ENCODE measurements around the gene CHD3. TPM values are rescaled to one million over a fixed set of nuclear protein-coding genes. Genes with fewer than 3 reads are reported as not detected.
"Not testable (repeated sequence)": the region's sequence is repeated elsewhere in the genome, so short reads cannot be mapped to it uniquely, and the experiment has no call there.

The CHD3 gene
- total RNA-seq, 4 donors from 2014 or later = 56.7 to 134 (median 120) TPM

DNA sequence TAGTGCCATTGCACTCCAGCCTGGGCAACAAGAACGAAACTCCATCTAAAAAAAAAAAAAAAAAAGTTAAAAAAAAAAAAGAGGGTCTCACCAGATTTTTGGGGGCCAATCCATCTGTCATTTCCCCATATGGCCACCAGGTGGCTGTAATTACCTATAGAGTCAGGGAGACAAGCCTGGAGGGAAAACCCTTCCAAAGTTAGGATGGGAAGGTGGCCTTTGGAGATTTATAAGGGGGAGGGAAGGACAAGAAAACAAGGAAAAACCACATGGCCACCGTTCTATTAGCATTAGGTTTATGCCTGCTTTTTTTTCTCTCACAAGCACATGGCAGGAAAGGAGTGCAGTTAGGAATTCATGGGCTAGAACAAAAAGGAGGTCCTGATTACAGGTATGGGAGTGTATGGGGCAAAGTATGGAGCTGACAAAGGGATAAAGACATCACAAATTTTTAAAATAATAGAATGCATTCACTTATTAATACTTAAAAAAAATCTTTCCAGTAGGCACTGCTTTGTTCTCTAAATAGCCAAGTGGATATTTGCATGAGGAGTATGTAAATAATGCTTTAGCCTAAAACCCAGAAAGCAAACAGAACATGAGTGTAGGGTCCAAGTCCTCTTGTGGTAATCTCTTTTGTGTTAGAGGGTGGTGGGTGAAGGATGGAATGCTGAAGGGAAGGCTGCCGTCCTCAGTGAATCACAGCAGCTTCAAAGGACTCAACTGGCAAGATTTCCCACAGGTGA, 25.7 kb upstream of the CHD3 start:
- Histone ChIP-seq H3K4me1 (peaks cover 0 to 27% (median 7%) of the 10 kb centered on the region in 3 donors), H3K36me3 (peaks cover 0 to 32% of the 10 kb centered on the region in 2 donors), H3K9me3 (no peaks in the 10 kb centered on the region), H3K27ac (no peak overlapping the region), H3K4me3 (no peak overlapping the region), H3K27me3 (no peaks in the 10 kb centered on the region)
- TF ChIP-seq, protein P1, sequence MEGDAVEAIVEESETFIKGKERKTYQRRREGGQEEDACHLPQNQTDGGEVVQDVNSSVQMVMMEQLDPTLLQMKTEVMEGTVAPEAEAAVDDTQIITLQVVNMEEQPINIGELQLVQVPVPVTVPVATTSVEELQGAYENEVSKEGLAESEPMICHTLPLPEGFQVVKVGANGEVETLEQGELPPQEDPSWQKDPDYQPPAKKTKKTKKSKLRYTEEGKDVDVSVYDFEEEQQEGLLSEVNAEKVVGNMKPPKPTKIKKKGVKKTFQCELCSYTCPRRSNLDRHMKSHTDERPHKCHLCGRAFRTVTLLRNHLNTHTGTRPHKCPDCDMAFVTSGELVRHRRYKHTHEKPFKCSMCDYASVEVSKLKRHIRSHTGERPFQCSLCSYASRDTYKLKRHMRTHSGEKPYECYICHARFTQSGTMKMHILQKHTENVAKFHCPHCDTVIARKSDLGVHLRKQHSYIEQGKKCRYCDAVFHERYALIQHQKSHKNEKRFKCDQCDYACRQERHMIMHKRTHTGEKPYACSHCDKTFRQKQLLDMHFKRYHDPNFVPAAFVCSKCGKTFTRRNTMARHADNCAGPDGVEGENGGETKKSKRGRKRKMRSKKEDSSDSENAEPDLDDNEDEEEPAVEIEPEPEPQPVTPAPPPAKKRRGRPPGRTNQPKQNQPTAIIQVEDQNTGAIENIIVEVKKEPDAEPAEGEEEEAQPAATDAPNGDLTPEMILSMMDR (IDR thresholded peaks at IDR 0.05) = peak in 3 of 4 experiments; percentile 84 to 90 (median 89)
- TF ChIP-seq POLR2A (IDR thresholded peaks at IDR 0.05) = no peak
- WGBS, 2 donors (ENCODE audit: low coverage in 1 of 2) = 0 to 31% methylated on average over 1 to 2 of the region's 3 CpGs
- no peak for ATAC-seq

DNA sequence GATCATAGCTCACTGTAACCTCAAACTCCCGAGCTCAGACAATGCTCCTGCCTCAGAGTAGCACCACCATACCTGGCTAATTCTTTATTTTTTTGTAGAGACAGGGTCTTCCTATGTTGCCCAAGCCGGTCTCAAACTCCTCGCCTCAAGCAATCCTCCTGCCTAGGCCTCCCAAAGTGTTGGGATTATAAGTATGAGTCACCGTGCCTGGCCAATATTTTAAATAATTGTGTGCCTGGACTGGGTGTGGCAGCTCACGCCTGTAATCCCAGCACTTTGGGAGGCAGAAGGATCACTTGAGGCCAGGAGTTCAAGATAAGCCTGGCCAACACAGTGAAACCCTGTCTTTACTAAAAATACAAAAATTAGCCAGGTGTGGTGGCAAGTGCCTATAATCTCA, 24.2 kb upstream of the CHD3 start:
- not testable (repeated sequence) for H3K9me3 ChIP-seq, H3K27ac ChIP-seq, H3K27me3 ChIP-seq, H3K4me3 ChIP-seq, ATAC-seq
- peaks cover 0 to 13% (median 0%) of the 10 kb centered on the region in 3 donors for H3K4me1 ChIP-seq
- WGBS, 2 donors (ENCODE audit: low coverage in 1 of 2) = 61 to 76% methylated on average over 2 to 4 of the region's 5 CpGs
- H3K36me3 ChIP-seq = peaks cover 0 to 29% of the 10 kb centered on the region in 2 donors

DNA sequence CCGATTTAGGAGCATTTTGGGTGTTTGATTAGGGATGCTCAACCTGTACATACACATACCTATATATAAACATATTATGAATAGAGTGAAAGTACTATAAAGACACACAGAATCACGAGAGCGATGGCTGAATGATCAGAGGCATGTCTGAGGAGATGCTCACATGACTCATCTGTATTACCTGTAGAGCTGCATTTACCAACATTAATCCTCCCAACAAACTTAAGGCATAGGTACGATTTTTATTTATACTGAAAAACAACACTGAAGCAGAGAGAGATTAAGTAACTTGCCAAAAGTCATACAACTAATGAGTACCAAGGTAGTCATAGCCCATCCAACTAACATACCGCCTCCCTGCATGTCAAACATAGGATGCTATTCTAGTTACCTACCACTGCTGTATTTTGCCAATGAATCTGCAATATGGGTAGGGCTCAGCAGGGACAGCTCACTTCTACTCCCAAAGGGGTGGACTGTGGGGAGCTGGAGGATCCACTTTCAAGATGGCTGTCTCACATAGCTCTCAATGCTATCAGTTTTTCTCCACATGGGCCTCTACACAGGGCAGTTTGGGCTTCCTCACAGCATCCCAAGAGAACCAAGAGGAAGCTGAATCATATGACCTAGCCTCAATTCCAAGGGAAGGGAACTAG, 23.5 kb upstream of the CHD3 start:
- Histone ChIP-seq H3K27me3 (no peaks in the 10 kb centered on the region), H3K4me3 (no peak overlapping the region), H3K9me3 (no peaks in the 10 kb centered on the region), H3K27ac (no peak overlapping the region), H3K4me1 (peaks cover 0 to 10% (median 0%) of the 10 kb centered on the region in 3 donors), H3K36me3 (peaks cover 0 to 22% of the 10 kb centered on the region in 2 donors)
- TF ChIP-seq POLR2AphosphoS5 (IDR thresholded peaks at IDR 0.05) (no peak), POLR2A (IDR thresholded peaks at IDR 0.05) (no peak), EP300 (IDR thresholded peaks at IDR 0.05) (no peak)
- TF ChIP-seq, protein P1 (IDR thresholded peaks at IDR 0.05) = no peak
- 87 to 92% methylated on average over 4 to 5 of the region's 5 CpGs for WGBS, 2 donors (ENCODE audit: low coverage in 1 of 2)
- ATAC-seq = no peak

DNA sequence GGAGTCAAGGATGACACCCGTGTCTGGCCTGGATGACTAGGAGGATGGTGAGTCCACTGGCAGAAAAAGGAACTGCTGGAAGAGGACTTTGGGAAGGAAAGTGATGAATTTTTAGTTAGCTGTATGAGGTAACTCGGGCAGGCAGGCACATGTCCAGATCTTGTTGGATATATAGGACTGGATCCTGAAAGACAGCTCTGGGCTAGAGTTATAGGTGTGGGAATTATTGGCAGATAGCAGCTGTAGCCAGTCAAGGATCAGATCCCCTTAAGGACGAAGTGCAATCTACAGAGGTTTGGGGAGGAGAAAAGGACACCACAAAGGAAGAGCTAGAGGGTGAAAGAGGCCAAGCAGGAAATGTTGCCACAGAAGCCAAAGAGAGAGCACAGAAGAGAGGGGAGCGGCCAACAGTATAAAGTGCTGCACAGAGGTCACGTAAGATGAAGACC, 20.7 kb upstream of the CHD3 start:
- TF ChIP-seq EP300 (IDR thresholded peaks at IDR 0.05) (no peak), POLR2AphosphoS5 (IDR thresholded peaks at IDR 0.05) (no peak), POLR2A (IDR thresholded peaks at IDR 0.05) (no peak)
- TF ChIP-seq, protein P1 (IDR thresholded peaks at IDR 0.05) = no peak
- ATAC-seq = no peak
- WGBS, 2 donors (ENCODE audit: low coverage in 1 of 2) = 69 to 71% methylated on average over 3 to 5 of the region's 5 CpGs
- Histone ChIP-seq H3K4me3 (no peak overlapping the region), H3K9me3 (no peaks in the 10 kb centered on the region), H3K27me3 (no peaks in the 10 kb centered on the region), H3K27ac (no peak overlapping the region), H3K36me3 (no peaks in the 10 kb centered on the region), H3K4me1 (peaks cover 0 to 3% (median 0%) of the 10 kb centered on the region in 3 donors)

DNA sequence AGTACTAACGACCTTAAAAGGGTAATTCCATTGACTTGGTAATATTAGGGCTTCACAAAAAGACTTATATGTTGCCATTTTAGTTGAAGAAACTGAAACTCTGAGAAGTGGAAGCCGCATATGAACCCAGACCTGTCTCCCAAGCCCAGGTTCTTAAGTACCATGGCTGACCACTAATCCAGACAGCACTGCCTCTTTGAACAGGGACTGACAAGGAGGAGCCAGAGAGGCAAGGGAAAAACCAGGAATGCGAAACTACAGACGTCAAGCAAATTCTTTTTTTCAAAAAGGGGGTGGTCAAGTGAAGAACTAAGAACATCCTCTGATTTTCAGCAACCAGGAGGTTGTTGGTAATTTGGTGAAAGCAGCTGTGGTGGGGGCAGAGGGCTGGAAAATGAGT, 15.5 kb upstream of the CHD3 start:
- H3K27ac ChIP-seq = no peak overlapping the region
- H3K27me3 ChIP-seq = no peaks in the 10 kb centered on the region
- H3K36me3 ChIP-seq = no peaks in the 10 kb centered on the region
- ATAC-seq = no peak
- WGBS, 2 donors (ENCODE audit: low coverage in 1 of 2) = 61 to 72% methylated on average over 3 to 4 of the region's 4 CpGs
- TF ChIP-seq EP300 (IDR thresholded peaks at IDR 0.05) (no peak), POLR2A (IDR thresholded peaks at IDR 0.05) (no peak), POLR2AphosphoS5 (IDR thresholded peaks at IDR 0.05) (no peak)
- TF ChIP-seq, protein P1 (IDR thresholded peaks at IDR 0.05) = no peak
- no peaks in the 10 kb centered on the region for H3K4me1 ChIP-seq
- no peaks in the 10 kb centered on the region for H3K9me3 ChIP-seq
- no peak overlapping the region for H3K4me3 ChIP-seq
